Naive thymus-derived CD8-positive, alpha-beta T cell (primary cell): ENCODE data around the gene LRRTM4. TPM values are rescaled to one million over a fixed set of nuclear protein-coding genes. Genes with fewer than 3 reads are reported as not detected.
"Not testable (repeated sequence)": the region's sequence is repeated elsewhere in the genome, so short reads cannot be mapped to it uniquely, and the experiment has no call there.

ENCODE experiments used
- ATAC-seq, 2 donors: fragments of 150-1000 bp; cut with Tn5 transposase in 1 of 2; sonication (Bioruptor Pico), chemical (Tn5 transposase) in 1 of 2; 1 replicate in 1 of 2; 2 replicates in 1 of 2; pipeline ENCODE4 v1.10.0; 2021; ENCODE audit warnings: mild to moderate bottlenecking in 2 of 2, moderate library complexity in 2 of 2
- POLR2A ChIA-PET: fragments of 350-600 bp; sonication (Branson Sonifier 250); formaldehyde crosslinking; loops from one replicate; lab custom pipeline; 2021; ENCODE audit warnings: antibody characterized with exemption; lab: Charles Lee
- DNase-seq, 10 donors: peaks; one replicate each; pipeline versions ENCODE4 v3.0.0 to v3.0.0-alpha.2; 2020 to 2022
- H3K27ac Mint-ChIP-seq, 10 donors: one replicate each; pipeline ENCODE4 v1.8.0; 2020 to 2022; ENCODE audit warnings: mild to moderate bottlenecking in 10 of 10, mixed read lengths in 10 of 10, moderate library complexity in 4 of 10, inconsistent platforms in 1 of 10
- H3K27me3 Mint-ChIP-seq, 5 donors: one replicate each; pipeline ENCODE4 v1.8.0; 2021 to 2022; ENCODE audit warnings: mixed read lengths in 5 of 5
- H3K36me3 Mint-ChIP-seq, 3 donors: one replicate each; pipeline ENCODE4 v1.8.0; 2020 to 2022; ENCODE audit warnings: mixed read lengths in 3 of 3, mild to moderate bottlenecking in 2 of 3, inconsistent platforms in 1 of 3
- H3K4me1 Mint-ChIP-seq, 4 donors: one replicate each; pipeline ENCODE4 v1.8.0; 2021 to 2022; ENCODE audit warnings: mixed read lengths in 4 of 4
- H3K4me3 Mint-ChIP-seq, 10 donors: one replicate each; pipeline ENCODE4 v1.8.0; 2020 to 2022; ENCODE audit warnings: mild to moderate bottlenecking in 10 of 10, mixed read lengths in 10 of 10, moderate library complexity in 6 of 10, inconsistent platforms in 1 of 10
- H3K9me3 Mint-ChIP-seq, 9 donors: one replicate each; pipeline ENCODE4 v1.8.0; 2020 to 2022; ENCODE audit warnings: mixed read lengths in 9 of 9, mild to moderate bottlenecking in 3 of 9, inconsistent platforms in 1 of 9, moderate library complexity in 1 of 9
- polyA plus RNA-seq, 3 donors: library from polyadenylated mRNA; unstranded; fragments of 300-500 nt; fragmentation: Illumina TruSeq; gene quantifications; one replicate each; pipeline ENCODE4 v1.2.3, GENCODE V29; 2021
- total RNA-seq, 8 experiments: library from RNA in 2 of 8; stranded (reverse) in 2 of 8; gene quantifications; one replicate each; pipeline ENCODE4 v1.2.3 and lab custom pipeline; 2021 to 2026

LRRTM4 gene
- total and polyA plus RNA-seq, 5 experiments from 2014 or later = not detected

DNA sequence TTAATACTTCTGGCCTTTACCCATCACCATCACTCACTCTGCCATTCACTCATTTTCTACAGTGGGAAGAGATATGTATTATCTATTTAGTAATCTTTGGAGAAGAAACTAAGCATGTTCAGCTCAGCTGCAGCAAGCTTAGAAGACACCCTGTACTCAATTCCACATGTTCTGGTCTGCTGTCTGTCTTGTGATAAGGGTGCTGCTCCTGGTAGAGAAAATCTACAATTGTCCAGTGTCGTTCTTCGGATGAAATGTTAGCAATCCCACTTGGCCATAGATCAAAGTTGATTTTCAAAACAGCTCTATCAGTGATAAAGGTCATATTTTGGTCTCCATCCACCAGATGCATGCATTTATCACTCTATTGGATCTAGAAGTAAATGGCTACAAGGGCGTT lies 337.1 kb downstream of the LRRTM4 start:
- H3K4me1 Mint-ChIP-seq = no peaks in the 10 kb centered on the region
- H3K27ac Mint-ChIP-seq = no peak overlapping the region
- POLR2A ChIA-PET = no interaction called here
- ATAC-seq (no peak), DNase-seq (no peak)
- H3K9me3 Mint-ChIP-seq = peaks cover 12 to 49% (median 25%) of the 10 kb centered on the region in 9 donors
- H3K27me3 Mint-ChIP-seq = no peaks in the 10 kb centered on the region
- no peak overlapping the region for H3K4me3 Mint-ChIP-seq
- peaks cover 0 to 8% (median 0%) of the 10 kb centered on the region in 3 donors for H3K36me3 Mint-ChIP-seq

DNA sequence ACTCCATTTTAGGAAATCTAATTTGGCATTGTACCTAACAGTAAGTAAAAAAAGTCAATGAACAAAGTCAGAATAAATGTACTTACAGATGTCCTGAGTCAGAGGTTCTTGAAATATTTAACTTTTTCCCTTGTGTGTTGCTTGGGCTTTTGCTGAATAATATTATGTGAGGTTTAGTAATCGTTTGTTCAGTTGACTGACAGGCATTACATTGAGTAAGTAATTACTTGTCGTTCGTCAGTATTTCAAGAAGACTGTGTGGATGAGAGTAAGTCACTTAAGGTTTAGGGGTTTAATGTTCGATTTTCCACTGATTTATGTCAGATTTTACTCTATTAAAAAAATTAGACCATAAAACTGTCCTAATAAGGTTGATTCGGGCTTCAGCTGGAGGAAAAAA lies 342.9 kb downstream of the LRRTM4 start:
- Mint-ChIP-seq H3K4me1 (no peaks in the 10 kb centered on the region), H3K36me3 (peaks cover 0 to 8% (median 0%) of the 10 kb centered on the region in 3 donors), H3K9me3 (peaks cover 6 to 35% (median 19%) of the 10 kb centered on the region in 9 donors), H3K4me3 (no peak overlapping the region), H3K27ac (no peak overlapping the region), H3K27me3 (no peaks in the 10 kb centered on the region)
- no peak for ATAC-seq
- DNase-seq = no peak
- POLR2A ChIA-PET = no interaction called here

DNA sequence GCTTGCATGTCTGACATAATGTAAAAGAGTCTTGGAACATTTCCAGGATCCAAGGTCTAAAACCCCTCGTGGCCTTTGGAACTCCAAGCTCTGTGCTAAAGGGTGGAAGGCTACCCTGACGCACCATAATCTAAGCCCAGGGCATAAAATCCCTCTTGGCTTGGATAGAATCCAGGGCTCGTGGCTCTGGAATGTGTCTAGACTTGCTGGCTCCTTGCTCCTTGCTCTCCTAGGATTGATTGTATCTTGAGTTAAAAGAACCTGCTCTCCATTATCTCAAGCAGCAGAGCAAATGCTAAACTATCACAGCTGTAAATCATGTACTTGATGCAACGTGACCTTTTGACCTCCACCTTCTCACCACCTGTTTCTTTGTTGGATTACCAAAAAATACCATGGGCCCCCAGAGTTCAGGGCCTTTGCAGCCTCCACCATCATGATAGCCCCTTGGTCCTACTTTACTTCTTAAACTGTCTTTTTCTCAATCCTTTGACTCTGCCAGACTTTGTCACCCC lies 346.9 kb downstream of the LRRTM4 start:
- POLR2A ChIA-PET, ATAC-seq, H3K4me1 Mint-ChIP-seq, H3K4me3 Mint-ChIP-seq, H3K27me3 Mint-ChIP-seq, H3K27ac Mint-ChIP-seq, DNase-seq, H3K36me3 Mint-ChIP-seq: not testable (repeated sequence)
- H3K9me3 Mint-ChIP-seq = peaks cover 0 to 25% (median 11%) of the 10 kb centered on the region in 9 donors

DNA sequence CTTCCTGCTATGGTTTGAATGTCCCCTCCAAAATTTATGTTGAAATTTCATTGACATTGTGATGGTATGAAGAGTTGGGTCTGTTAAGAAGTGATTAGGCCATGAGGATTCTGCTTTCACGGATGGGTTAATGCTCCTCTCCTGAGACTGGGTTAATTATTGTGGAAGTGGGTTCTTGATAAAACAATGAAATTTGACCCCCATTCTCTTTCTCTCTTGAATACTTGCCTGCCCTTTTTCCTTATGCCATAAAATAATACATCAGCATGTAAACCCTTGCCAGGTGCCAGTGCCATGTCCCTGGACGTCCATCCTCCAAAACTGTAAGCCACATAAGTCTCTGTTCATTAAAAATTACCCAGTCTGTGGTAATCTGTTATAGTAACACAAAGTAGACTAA lies 352.8 kb downstream of the LRRTM4 start:
- no peak for DNase-seq
- Mint-ChIP-seq H3K4me1 (no peaks in the 10 kb centered on the region), H3K4me3 (no peak overlapping the region), H3K27ac (no peak overlapping the region), H3K9me3 (peaks cover 13 to 53% (median 20%) of the 10 kb centered on the region in 9 donors), H3K36me3 (no peaks in the 10 kb centered on the region), H3K27me3 (no peaks in the 10 kb centered on the region)
- POLR2A ChIA-PET = no interaction called here
- no peak for ATAC-seq

DNA sequence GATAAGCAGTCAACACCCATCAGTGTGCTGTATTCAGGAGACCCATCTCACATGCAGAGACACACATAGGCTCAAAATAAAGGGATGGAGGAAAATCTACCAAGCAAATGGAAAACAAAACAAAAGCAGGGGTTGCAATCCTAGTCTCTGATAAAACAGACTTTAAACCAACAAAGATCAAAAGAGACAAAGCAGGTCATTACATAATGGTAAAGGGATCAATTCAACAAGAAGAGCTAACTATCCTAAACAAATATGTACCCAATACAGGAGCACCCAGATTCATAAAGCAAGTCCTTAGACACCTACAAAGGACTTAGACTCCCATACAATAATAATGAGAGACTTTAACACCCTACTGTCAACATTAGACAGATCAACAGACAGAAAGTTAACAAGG lies 358.2 kb downstream of the LRRTM4 start:
- H3K27me3 Mint-ChIP-seq, H3K27ac Mint-ChIP-seq, POLR2A ChIA-PET, H3K4me1 Mint-ChIP-seq, H3K36me3 Mint-ChIP-seq, DNase-seq, ATAC-seq, H3K4me3 Mint-ChIP-seq: not testable (repeated sequence)
- peaks cover 10 to 51% (median 20%) of the 10 kb centered on the region in 9 donors for H3K9me3 Mint-ChIP-seq

DNA sequence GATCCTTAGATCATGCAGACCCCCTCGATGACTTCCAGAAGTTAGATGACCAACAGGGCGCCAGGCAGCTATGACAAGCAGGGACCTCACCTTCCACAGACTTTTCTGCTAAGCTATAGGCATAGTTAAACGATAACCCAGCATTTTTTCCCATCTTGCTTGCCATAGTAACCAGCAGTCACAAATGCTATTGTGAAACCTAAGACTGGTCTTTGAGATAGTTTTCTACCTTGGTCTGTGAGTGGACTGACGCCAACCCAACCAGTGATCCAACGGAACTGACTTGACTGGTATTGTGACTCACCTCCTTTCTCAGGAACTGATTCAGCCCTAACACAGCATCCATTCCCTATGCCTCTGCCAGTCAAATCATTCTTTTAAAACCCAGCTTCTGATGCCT lies 361.2 kb downstream of the LRRTM4 start:
- no peak for ATAC-seq
- H3K36me3 Mint-ChIP-seq = no peaks in the 10 kb centered on the region
- no peak overlapping the region for H3K4me3 Mint-ChIP-seq
- H3K27ac Mint-ChIP-seq = no peak overlapping the region
- peaks cover 5 to 40% (median 15%) of the 10 kb centered on the region in 9 donors for H3K9me3 Mint-ChIP-seq
- DNase-seq = no peak
- POLR2A ChIA-PET = no interaction called here
- no peaks in the 10 kb centered on the region for H3K4me1 Mint-ChIP-seq
- no peaks in the 10 kb centered on the region for H3K27me3 Mint-ChIP-seq

DNA sequence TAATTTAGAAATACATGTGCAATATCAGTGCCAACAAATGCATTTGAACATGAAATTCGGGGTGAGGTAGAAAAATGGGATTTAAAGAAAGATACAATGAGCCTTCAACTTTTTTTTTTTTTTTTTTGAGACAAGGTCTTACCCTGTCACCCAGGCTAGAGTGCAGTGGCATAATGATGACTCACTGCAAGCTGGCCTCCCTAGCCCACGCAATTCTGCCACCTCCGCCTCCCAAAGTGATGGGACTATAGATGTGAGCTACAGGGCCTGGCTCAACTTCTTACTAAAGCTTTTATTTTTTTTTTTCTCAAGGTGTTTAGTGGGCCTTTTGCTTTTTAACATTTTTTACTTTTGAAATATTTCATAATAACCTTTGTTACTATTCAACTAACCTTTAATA lies 365.6 kb downstream of the LRRTM4 start:
- no peak for DNase-seq
- Mint-ChIP-seq H3K4me3 (no peak overlapping the region), H3K9me3 (peaks cover 0 to 27% (median 7%) of the 10 kb centered on the region in 9 donors), H3K27ac (no peak overlapping the region), H3K4me1 (no peaks in the 10 kb centered on the region), H3K36me3 (no peaks in the 10 kb centered on the region), H3K27me3 (no peaks in the 10 kb centered on the region)
- no peak for ATAC-seq
- POLR2A ChIA-PET = no interaction called here

DNA sequence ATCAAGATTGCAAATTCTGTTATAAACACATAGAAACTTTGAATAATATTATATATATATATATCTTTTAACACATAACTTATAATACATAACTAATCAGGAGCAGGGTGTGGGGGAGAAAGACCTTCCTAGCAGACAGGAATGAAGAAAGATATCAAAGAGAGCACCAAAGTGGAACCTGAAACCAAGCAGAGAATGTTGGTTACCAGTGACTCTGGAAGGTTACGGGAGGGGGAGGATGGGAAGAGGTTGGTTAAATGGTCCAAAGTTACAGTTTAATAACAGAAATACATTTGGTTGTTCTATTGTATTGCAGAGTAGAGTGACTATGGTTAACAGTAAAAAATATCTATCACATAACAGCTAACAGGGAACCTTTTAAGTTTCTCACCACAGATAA lies 366.7 kb downstream of the LRRTM4 start:
- Mint-ChIP-seq H3K4me3 (no peak overlapping the region), H3K27ac (no peak overlapping the region), H3K36me3 (no peaks in the 10 kb centered on the region), H3K27me3 (no peaks in the 10 kb centered on the region), H3K9me3 (peaks cover 0 to 26% (median 9%) of the 10 kb centered on the region in 9 donors), H3K4me1 (no peaks in the 10 kb centered on the region)
- ATAC-seq = no peak
- POLR2A ChIA-PET = no interaction called here
- no peak for DNase-seq

DNA sequence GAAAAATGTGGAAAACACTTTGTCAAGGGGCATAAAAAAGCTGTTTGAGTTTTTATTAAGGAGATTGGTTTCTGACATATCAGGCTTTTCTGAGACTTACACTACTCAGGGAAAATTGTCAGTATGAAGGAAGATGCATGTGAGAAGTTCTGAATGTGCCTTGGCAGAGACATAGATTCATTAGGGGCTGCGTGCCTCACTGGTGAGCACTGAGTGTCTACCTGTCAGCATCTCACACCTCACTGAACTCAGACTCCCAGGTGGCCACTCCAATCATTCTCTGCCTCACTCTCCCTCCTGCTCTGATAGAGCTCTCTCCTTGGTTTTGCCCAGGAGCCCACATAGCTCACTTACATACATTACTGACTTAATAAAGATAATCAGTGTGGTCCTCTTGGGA lies 372.6 kb downstream of the LRRTM4 start:
- H3K4me3 Mint-ChIP-seq = no peak overlapping the region
- H3K9me3 Mint-ChIP-seq = peaks cover 0 to 37% (median 17%) of the 10 kb centered on the region in 9 donors
- POLR2A ChIA-PET = no interaction called here
- H3K4me1 Mint-ChIP-seq = no peaks in the 10 kb centered on the region
- ATAC-seq = no peak
- H3K27ac Mint-ChIP-seq = no peak overlapping the region
- no peak for DNase-seq
- H3K27me3 Mint-ChIP-seq = no peaks in the 10 kb centered on the region
- no peaks in the 10 kb centered on the region for H3K36me3 Mint-ChIP-seq

DNA sequence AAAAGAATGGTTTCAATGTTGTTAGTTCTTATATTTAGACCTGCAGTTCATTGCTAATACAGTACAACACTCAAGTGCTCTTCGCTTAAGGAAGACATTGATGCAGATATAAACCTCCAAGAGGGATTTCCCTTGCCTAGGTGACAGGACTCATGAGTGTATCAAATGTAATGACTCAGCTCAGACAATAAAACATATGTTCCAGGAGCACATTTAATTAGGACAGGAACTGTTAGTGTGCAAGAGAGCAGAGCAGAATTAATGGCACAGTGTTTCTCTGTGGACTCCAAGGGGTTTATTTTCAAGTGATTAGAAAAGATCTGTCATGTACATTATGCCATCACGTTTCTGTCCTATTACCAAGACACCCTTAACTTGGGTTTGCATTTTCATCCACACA lies 375.0 kb downstream of the LRRTM4 start:
- no peak overlapping the region for H3K27ac Mint-ChIP-seq
- no peaks in the 10 kb centered on the region for H3K4me1 Mint-ChIP-seq
- ATAC-seq (no peak), DNase-seq (no peak)
- no peak overlapping the region for H3K4me3 Mint-ChIP-seq
- POLR2A ChIA-PET = no interaction called here
- H3K9me3 Mint-ChIP-seq = peaks cover 0 to 33% (median 18%) of the 10 kb centered on the region in 9 donors
- H3K27me3 Mint-ChIP-seq = no peaks in the 10 kb centered on the region
- H3K36me3 Mint-ChIP-seq = no peaks in the 10 kb centered on the region

DNA sequence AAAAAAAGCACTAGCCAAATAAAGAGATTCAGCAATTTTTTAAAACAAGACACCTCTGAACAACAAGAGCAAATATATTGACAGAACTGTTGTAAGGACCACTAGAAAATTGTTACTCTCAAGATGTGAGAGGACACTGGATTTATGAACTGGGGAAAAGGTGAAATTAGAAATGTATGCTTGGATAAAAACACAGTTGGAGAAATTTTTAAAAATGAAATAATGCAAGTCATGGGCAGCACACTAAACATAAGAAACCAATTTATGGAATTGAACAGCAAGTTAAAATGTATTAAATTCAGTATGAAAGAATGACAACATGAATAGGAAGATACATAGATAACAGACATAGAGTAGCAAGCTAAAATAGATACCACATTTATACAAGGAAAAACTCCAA lies 377.4 kb downstream of the LRRTM4 start:
- peaks cover 0 to 25% (median 11%) of the 10 kb centered on the region in 9 donors for H3K9me3 Mint-ChIP-seq
- H3K4me1 Mint-ChIP-seq = no peaks in the 10 kb centered on the region
- H3K27ac Mint-ChIP-seq = no peak overlapping the region
- H3K36me3 Mint-ChIP-seq = no peaks in the 10 kb centered on the region
- POLR2A ChIA-PET = no interaction called here
- no peak overlapping the region for H3K4me3 Mint-ChIP-seq
- ATAC-seq (no peak), DNase-seq (no peak)
- no peaks in the 10 kb centered on the region for H3K27me3 Mint-ChIP-seq

DNA sequence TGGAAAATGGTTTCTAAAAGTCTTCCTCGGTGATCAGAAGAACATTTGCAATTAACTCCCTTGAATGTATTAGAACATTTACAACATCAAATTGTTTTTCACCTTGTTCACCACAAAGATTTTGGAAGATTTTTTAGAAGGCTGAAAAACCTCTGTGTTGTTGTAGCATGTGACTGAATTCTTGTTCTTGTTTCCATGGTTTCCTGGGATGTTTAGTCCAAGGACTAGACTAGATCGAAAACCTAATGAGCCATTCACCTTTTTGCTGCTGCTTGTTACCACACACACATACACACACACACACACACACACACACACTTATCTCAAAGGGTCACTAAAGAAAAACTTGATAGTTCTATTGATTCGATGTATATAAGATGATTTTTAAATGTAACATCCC lies 380.0 kb downstream of the LRRTM4 start:
- no peaks in the 10 kb centered on the region for H3K4me1 Mint-ChIP-seq
- no peaks in the 10 kb centered on the region for H3K27me3 Mint-ChIP-seq
- H3K36me3 Mint-ChIP-seq = no peaks in the 10 kb centered on the region
- H3K27ac Mint-ChIP-seq = no peak overlapping the region
- POLR2A ChIA-PET = no interaction called here
- H3K4me3 Mint-ChIP-seq = no peak overlapping the region
- ATAC-seq = no peak
- DNase-seq = no peak
- peaks cover 5 to 28% (median 23%) of the 10 kb centered on the region in 9 donors for H3K9me3 Mint-ChIP-seq

DNA sequence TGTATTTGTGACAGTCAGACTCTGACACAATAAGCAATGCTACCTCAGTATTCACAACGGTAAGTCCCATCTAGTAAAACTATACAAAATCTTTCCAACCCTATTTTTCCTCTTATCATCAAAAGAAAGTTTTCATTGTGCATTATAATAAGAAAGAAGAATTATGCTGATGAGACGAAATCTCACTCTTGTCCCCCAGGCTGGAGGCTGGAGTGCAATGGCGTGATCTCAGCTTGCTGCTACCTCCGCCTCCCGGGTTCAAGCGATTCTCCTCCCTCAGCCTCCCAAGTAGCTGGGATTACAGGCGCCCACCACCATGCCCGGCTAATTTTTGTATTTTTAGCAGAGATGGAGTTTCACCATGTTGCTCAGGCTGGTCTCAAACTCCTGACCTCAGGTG lies 393.7 kb downstream of the LRRTM4 start:
- H3K36me3 Mint-ChIP-seq, H3K27me3 Mint-ChIP-seq, POLR2A ChIA-PET, ATAC-seq, H3K4me3 Mint-ChIP-seq, H3K27ac Mint-ChIP-seq, DNase-seq, H3K4me1 Mint-ChIP-seq: not testable (repeated sequence)
- peaks cover 2 to 31% (median 9%) of the 10 kb centered on the region in 9 donors for H3K9me3 Mint-ChIP-seq

DNA sequence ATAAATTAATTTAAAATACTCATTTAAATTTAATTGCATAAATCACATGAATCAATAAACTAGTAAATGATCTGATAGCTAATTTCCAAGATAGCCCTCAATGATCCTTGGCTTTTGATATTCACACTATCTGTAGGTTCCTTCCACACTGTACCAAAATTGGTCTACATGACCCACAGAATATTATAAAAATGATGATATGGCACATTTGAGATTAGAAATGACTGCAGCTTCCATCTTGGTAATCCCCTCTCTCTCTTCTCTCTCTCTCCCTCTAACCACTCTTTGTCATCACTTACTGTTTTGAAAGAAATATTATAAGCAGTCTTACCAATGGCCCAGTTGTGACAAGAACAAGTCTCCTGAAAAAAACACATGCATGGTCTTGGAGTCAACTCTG lies 394.8 kb downstream of the LRRTM4 start:
- no peak for ATAC-seq
- no peak overlapping the region for H3K4me3 Mint-ChIP-seq
- no peak for DNase-seq
- peaks cover 2 to 28% (median 8%) of the 10 kb centered on the region in 9 donors for H3K9me3 Mint-ChIP-seq
- no peaks in the 10 kb centered on the region for H3K4me1 Mint-ChIP-seq
- POLR2A ChIA-PET = no interaction called here
- H3K27ac Mint-ChIP-seq = no peak overlapping the region
- H3K27me3 Mint-ChIP-seq = no peaks in the 10 kb centered on the region
- no peaks in the 10 kb centered on the region for H3K36me3 Mint-ChIP-seq
